OCI-LY3 (cell line): ENCODE data around the gene EVX1.

ENCODE experiments used
- H2AFZ ChIP-seq: fragments of 200-600, 300-600 bp; shearing (Covaris generic); 2 replicates; pipeline ENCODE4 v1.6.0; 2014; ENCODE audit warnings: antibody characterized with exemption, low read depth, low read length
- H3K27ac ChIP-seq: fragments of 200-600, 300-600 bp; sonication (generic); 2 replicates; pipeline ENCODE4 v1.5.1; 2014; ENCODE audit warnings: mild to moderate bottlenecking, low read length, moderate library complexity, mixed read lengths
- H3K27me3 ChIP-seq: fragments of 200-600, 300-600 bp; sonication (generic); 2 replicates; pipeline ENCODE4 v1.6.1; 2014; ENCODE audit warnings: low read depth, low read length, mixed read lengths
- H3K36me3 ChIP-seq: fragments of 200-600, 300-600 bp; sonication (generic); replicated peaks from 2 replicates; pipeline ENCODE3; 2014; ENCODE audit warnings: low read depth, low read length, mixed read lengths
- H3K4me1 ChIP-seq: fragments of 300-600, 200-600 bp; sonication (generic); 2 replicates; pipeline ENCODE4 v1.6.1; 2014; ENCODE audit warnings: low read length, mixed read lengths
- H3K4me2 ChIP-seq: fragments of 200-600, 300-600 bp; sonication (generic); 2 replicates; pipeline ENCODE4 v1.6.1; 2014; ENCODE audit warnings: low read length, mixed read lengths
- H3K4me3 ChIP-seq: fragments of 300-600, 200-600 bp; sonication (generic); 2 replicates; pipeline ENCODE4 v1.5.1; 2014; ENCODE audit warnings: antibody characterized with exemption, mild to moderate bottlenecking, low read length, moderate library complexity
- H3K79me2 ChIP-seq: fragments of 300-600, 200-600 bp; shearing (Covaris generic); 2 replicates; pipeline ENCODE4 v1.6.1; 2014; ENCODE audit warnings: mild to moderate bottlenecking, low read length, mixed read lengths
- H3K9ac ChIP-seq: fragments of 300-600, 200-600 bp; shearing (Covaris generic); 2 replicates; pipeline ENCODE4 v1.6.0; 2014; ENCODE audit warnings: mild to moderate bottlenecking, low read length, moderate library complexity
- H3K9me3 ChIP-seq: fragments of 200-600, 300-600 bp; shearing (Covaris generic); 2 replicates; pipeline ENCODE4 v1.6.1; 2014; ENCODE audit warnings: low read length, mixed read lengths; ENCODE audit not compliant: insufficient read depth
- H4K20me1 ChIP-seq: fragments of 200-600, 300-600 bp; sonication (generic); 2 replicates; pipeline ENCODE4 v1.6.1; 2016; ENCODE audit warnings: low read length, mixed read lengths; ENCODE audit not compliant: insufficient read depth
- CTCF ChIP-seq: fragments of 200-600, 300-600 bp; sonication (generic); IDR thresholded peaks from 2 replicates; pipeline ENCODE4 v1.5.1; 2014; ENCODE audit warnings: antibody characterized with exemption, low read length, low read depth
- EZH2phosphoT487 ChIP-seq: fragments of 200-600 bp; shearing (Covaris generic); IDR thresholded peaks from 2 replicates; pipeline ENCODE4 v1.6.1; 2018; ENCODE audit warnings: antibody characterized with exemption, mixed run types, low read depth

EVX1 gene

DNA sequence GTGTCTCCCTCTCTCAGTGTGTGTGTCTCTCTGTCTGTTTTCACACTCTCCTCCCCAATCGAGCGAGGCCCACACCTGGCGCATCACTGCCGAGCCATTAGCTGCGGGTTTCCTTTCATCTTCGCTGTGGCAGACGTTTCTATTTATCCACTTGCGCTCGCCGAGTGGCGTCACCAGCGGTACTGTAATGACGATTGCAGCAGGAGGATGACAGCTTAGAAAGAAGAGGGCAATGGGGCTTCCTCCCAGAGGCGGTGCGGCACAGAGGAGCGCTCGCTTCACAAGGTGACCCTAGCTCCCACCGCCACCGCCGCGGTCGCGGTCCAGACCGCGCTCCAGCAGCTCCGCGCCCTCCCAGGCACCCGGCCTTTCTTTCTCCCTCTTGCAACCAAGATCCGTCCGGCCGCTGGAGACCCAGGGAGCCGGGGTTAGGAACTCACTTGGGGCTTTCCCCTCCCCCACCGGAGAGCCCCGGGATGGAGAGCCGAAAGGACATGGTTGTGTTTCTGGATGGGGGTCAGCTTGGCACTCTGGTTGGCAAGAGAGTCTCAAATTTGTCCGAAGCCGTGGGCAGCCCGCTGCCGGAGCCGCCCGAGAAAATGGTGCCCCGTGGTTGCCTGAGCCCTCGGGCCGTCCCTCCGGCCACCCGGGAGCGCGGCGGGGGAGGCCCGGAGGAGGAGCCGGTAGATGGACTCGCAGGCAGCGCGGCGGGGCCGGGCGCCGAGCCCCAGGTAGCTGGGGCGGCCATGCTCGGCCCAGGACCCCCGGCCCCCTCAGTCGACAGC is at the start of gene EVX1:
EVX1 (plus strand) TSS at position 248 of the 785 bp plus-strand sequence; CDS start at position 477, 229 bp downstream.
- H3K4me3 ChIP-seq, result no peak within 1 kb of the TSS
- H3K9ac ChIP-seq, result no peak within 1 kb of the TSS
- H3K4me1 ChIP-seq, result no peaks in the 10 kb centered on the region
- H3K27me3 ChIP-seq, result no peaks in the 10 kb centered on the region
- H3K27ac ChIP-seq, result no peak within 1 kb of the TSS
- no peaks in the 10 kb centered on the region for H3K36me3 ChIP-seq
- H4K20me1 ChIP-seq, result no peaks in the 10 kb centered on the region
- no peak for TF ChIP-seq CTCF
- no peak for TF ChIP-seq EZH2phosphoT487
- no peak within 1 kb of the TSS for H3K4me2 ChIP-seq
- H3K79me2 ChIP-seq, result no peaks in the 10 kb centered on the region
- H3K9me3 ChIP-seq, result no peaks in the 10 kb centered on the region
- H2AFZ ChIP-seq, result no peak within 1 kb of the TSS

DNA sequence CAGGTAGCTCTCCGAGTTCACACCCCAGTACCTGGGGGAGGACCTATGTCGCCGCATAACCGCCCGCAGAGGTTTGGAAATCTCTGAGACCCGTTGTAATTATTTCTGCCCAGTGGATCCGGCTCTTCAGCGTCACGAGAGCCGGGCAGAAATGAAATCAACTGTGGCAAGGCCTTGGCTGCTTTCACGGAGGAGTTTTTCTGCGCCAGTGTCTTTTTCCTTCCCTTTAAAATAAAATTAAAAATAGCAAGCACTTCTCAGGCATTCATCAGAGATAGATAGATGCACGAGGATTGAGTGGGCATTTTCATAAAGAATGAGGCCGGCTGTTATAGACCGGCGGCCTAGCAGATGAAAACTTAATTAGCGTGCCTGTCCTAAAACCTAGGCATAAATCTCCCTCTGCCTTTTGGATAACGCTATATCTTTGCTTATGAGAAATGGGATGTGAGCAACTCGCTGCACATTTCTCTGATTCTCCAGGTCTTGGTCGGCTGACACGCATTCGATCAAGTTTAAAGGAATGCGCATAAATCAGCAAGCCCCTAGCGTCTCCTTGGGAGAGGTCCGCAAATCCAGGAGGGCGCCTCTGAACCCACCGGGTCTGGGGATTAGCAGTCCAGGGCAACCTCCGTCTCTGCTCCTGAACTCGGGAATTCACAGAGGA is 49.1 kb upstream of the EVX1 start:
- Histone ChIP-seq H3K4me3 (no peak overlapping the region), H2AFZ (no peak overlapping the region), H3K9me3 (no peaks in the 10 kb centered on the region), H3K4me2 (no peak overlapping the region), H3K36me3 (no peaks in the 10 kb centered on the region), H3K4me1 (no peaks in the 10 kb centered on the region), H3K27me3 (no peaks in the 10 kb centered on the region), H4K20me1 (no peaks in the 10 kb centered on the region), H3K79me2 (no peaks in the 10 kb centered on the region), H3K27ac (no peak overlapping the region), H3K9ac (no peak overlapping the region)
- TF ChIP-seq CTCF, result no peak
- TF ChIP-seq EZH2phosphoT487, result no peak

- H3K4me3 ChIP-seq, result no peak overlapping the region
- H4K20me1 ChIP-seq, result no peaks in the 10 kb centered on the region
- no peaks in the 10 kb centered on the region for H3K36me3 ChIP-seq
- H3K9ac ChIP-seq, result no peak overlapping the region
- no peaks in the 10 kb centered on the region for H3K4me1 ChIP-seq
- H3K27ac ChIP-seq, result no peak overlapping the region
- no peak for TF ChIP-seq EZH2phosphoT487
- no peak for TF ChIP-seq CTCF
- no peaks in the 10 kb centered on the region for H3K27me3 ChIP-seq
- H3K4me2 ChIP-seq, result no peak overlapping the region
- H3K9me3 ChIP-seq, result no peaks in the 10 kb centered on the region
- no peak overlapping the region for H2AFZ ChIP-seq
- H3K79me2 ChIP-seq, result no peaks in the 10 kb centered on the region
Measured at GRCh38 chr7:27194002-27194352, 48.6 kb upstream of the EVX1 start.

DNA sequence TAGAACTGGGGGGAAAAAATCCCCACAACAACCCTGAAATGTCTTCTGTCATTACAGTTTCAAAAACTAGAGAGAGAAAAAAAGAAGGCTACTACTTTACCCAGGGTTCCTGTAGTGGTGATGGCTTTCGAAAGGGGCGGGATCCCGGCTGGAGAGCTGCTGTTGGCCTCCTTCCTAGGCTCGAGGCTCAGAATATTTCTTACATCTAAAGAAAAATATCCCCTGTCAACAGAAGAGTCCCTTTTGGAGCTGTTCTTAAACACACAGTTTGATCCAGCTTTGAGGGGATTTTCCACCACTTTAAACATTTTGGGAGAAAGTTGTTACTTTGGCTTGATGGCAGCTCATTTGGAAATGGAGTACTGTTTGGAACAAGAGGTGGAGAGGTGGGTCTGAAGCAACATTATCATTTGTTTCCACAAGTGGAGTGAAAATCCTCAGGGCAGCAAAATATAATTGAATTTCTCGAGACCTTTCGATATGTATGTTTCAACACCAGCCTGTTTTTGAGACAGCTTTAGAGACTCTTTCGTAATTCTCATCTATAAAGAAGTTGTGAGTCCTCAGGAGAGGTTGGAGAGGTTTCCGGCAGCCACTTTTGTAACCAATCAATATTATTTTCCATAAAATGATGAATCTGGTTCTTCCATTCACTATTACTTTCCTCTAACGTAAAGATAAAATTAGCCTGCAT is 47.8 kb upstream of the EVX1 start:
- no peak for TF ChIP-seq CTCF
- TF ChIP-seq EZH2phosphoT487, result no peak
- no peaks in the 10 kb centered on the region for H3K27me3 ChIP-seq

More for the DNA sequence above, 47.8 kb upstream of the EVX1 start:
- H2AFZ ChIP-seq, result no peak overlapping the region
- no peaks in the 10 kb centered on the region for H3K4me1 ChIP-seq
- H4K20me1 ChIP-seq, result no peaks in the 10 kb centered on the region
- no peak overlapping the region for H3K27ac ChIP-seq
- H3K9ac ChIP-seq, result no peak overlapping the region
- no peaks in the 10 kb centered on the region for H3K36me3 ChIP-seq
- no peak overlapping the region for H3K4me2 ChIP-seq
- no peak overlapping the region for H3K4me3 ChIP-seq
- H3K79me2 ChIP-seq, result no peaks in the 10 kb centered on the region
- H3K9me3 ChIP-seq, result no peaks in the 10 kb centered on the region
